SJSA1 (cell line): ENCODE measurements around the gene PRR16. TPM values are rescaled to one million over a fixed set of nuclear protein-coding genes. Genes with fewer than 3 reads are reported as not detected.

Experiments
- DNase-seq, 2 experiments: peaks; one replicate each; pipeline ENCODE4 v3.0.0-alpha.2; 2015 to 2020; ENCODE audit warnings: low spot score in 2 of 2, low read depth in 1 of 2
- H3K27ac ChIP-seq: fragments of 250-450 bp; sonication (Bioruptor Pico); 2 replicates; pipeline ENCODE4 v1.5.1; 2020; ENCODE audit warnings: mild to moderate bottlenecking, moderate library complexity
- H3K27me3 ChIP-seq: fragments of 250-450 bp; sonication (Bioruptor Pico); replicated peaks from 2 replicates; pipeline ENCODE4 v1.5.1; 2020; ENCODE audit warnings: mild to moderate bottlenecking, moderate library complexity
- H3K36me3 ChIP-seq: fragments of 250-450 bp; sonication (Bioruptor Pico); 2 replicates; pipeline ENCODE4 v1.5.1; 2020; ENCODE audit warnings: mild to moderate bottlenecking
- H3K4me1 ChIP-seq: fragments of 250-450 bp; sonication (Bioruptor Pico); replicated peaks from 2 replicates; pipeline ENCODE4 v1.6.1; 2021; ENCODE audit warnings: mild to moderate bottlenecking
- H3K4me3 ChIP-seq: fragments of 250-450 bp; sonication (Bioruptor Pico); 2 replicates; pipeline ENCODE4 v1.5.1; 2020; ENCODE audit warnings: mild to moderate bottlenecking
- H3K9me3 ChIP-seq: fragments of 250-450 bp; sonication (Bioruptor Pico); replicated peaks from 2 replicates; pipeline ENCODE4 v1.5.1; 2020; ENCODE audit warnings: mild to moderate bottlenecking
- total RNA-seq: library from RNA; depleted of rRNA; stranded (reverse); fragments of >200 nt; shearing (Covaris generic); gene quantifications from 2 replicates; pipeline ENCODE4 v1.2.3, GENCODE V29; 2014

PRR16 gene
- total RNA-seq, 1 experiment from 2014 or later: 10.3 TPM

DNA sequence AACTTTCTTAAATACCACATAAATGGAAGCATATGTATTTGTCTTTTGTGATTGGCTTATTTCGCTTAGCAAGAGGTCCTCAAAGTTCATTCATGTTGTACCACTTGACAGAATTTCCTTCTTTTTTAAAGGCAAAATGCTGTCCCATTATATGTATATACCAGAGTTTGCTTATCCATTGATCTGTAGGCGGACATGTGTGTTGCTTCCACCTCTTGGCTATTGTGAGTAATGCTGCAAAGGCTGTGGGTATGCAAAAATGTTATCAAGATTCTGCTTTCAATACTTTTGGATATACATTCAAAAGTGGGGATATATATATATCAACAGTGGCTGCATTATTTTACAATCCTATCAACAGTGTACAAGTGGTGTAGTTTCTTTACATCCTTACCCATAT lies 271.0 kb downstream of the PRR16 start:
- Histone ChIP-seq H3K4me1 (no peaks in the 10 kb centered on the region), H3K4me3 (no peak overlapping the region), H3K27me3 (no peaks in the 10 kb centered on the region), H3K27ac (no peak overlapping the region), H3K36me3 (no peaks in the 10 kb centered on the region), H3K9me3 (no peaks in the 10 kb centered on the region)
- DNase-seq: no peak
